NCI-H510A (cell line): Measurements from ENCODE around the gene CENPM.

ENCODE experiments used
- DNase-seq: peaks from one replicate; lab custom pipeline; 2025; lab: John Stamatoyannopoulos, UW

The CENPM gene

GRCh38 chr22:41932353-41932752 is 14.6 kb downstream of the CENPM start:
- DNase-seq, result no peak

- no peak for DNase-seq
Measured at GRCh38 chr22:41931701-41932269, 15.2 kb downstream of the CENPM start.

- DNase-seq, result no peak
Measured at GRCh38 chr22:41929418-41929810, 17.5 kb downstream of the CENPM start.

- no peak for DNase-seq
Measured at GRCh38 chr22:41928593-41929417, 18.1 kb downstream of the CENPM start.

- no peak for DNase-seq
Measured at GRCh38 chr22:41927813-41928212, 19.1 kb downstream of the CENPM start.

GRCh38 chr22:41925783-41926460 is 21.0 kb downstream of the CENPM start:
- DNase-seq, result no peak

GRCh38 chr22:41923595-41924276 is 23.2 kb downstream of the CENPM start:
- no peak for DNase-seq

GRCh38 chr22:41922940-41923594 is 23.9 kb downstream of the CENPM start:
- no peak for DNase-seq

GRCh38 chr22:41922328-41922727 is 24.6 kb downstream of the CENPM start:
- no peak for DNase-seq

GRCh38 chr22:41920271-41920976 is 26.5 kb downstream of the CENPM start:
- no peak for DNase-seq

GRCh38 chr22:41919357-41920224 is 27.4 kb downstream of the CENPM start:
- no peak for DNase-seq

GRCh38 chr22:41917903-41918791 is 28.8 kb downstream of the CENPM start:
- no peak for DNase-seq

- peak; percentile 44 for DNase-seq
Measured at GRCh38 chr22:41917375-41917902, 29.5 kb downstream of the CENPM start.

- DNase-seq, result no peak
Measured at GRCh38 chr22:41916745-41917358, 30.1 kb downstream of the CENPM start.

- no peak for DNase-seq
Measured at GRCh38 chr22:41915786-41916493, 31.0 kb downstream of the CENPM start.

GRCh38 chr22:41915035-41915785 is 31.7 kb downstream of the CENPM start, which contains the start of gene SHISA8:
TSS of gene SHISA8 (minus strand) at chr22:41915074. CDS start at chr22:41914667, 407 bp downstream.
- DNase-seq, result no peak

- no peak for DNase-seq
Measured at GRCh38 chr22:41914611-41915034, 32.3 kb downstream of the CENPM start.
